Esophagus squamous epithelium (tissue), 5 donors: ENCODE results near the gene PRMT5. TPM values are rescaled to one million over a fixed set of nuclear protein-coding genes. Genes with fewer than 3 reads are reported as not detected.

Source experiments
- DNase-seq: peaks from one replicate; lab custom pipeline; 2025; lab: John Stamatoyannopoulos, UW
- H3K27ac ChIP-seq, 4 donors: fragments of 200-600 bp; sonication (generic); one replicate each; pipeline ENCODE4 v1.5.1; 2016 to 2019; ENCODE audit warnings: mild to moderate bottlenecking in 1 of 4
- H3K27me3 ChIP-seq, 4 donors: fragments of 200-600 bp; sonication (generic); 1 replicate in 3 of 4; 2 replicates in 1 of 4; pipeline versions ENCODE4 v1.5.1 to v1.6.0; 2017 to 2021; ENCODE audit warnings: antibody characterized with exemption in 1 of 4
- H3K36me3 ChIP-seq, 3 donors: fragments of 200-600 bp; sonication (generic); one replicate each; pipeline ENCODE4 v1.5.1; 2016 to 2019
- H3K4me1 ChIP-seq, 3 donors: fragments of 200-600 bp; sonication (generic); one replicate each; pipeline ENCODE4 v1.5.1; 2017 to 2019
- H3K4me3 ChIP-seq, 4 donors: fragments of 200-600 bp; sonication (generic); 1 replicate in 3 of 4; 2 replicates in 1 of 4; pipeline ENCODE4 v1.5.1; 2016 to 2019; ENCODE audit warnings: mild to moderate bottlenecking in 2 of 4, moderate library complexity in 1 of 4
- H3K9me3 ChIP-seq, 3 donors: fragments of 200-600 bp; sonication (generic); one replicate each; pipeline ENCODE4 v1.5.1; 2016 to 2019
- CTCF ChIP-seq, 6 experiments: fragments of 450-650 bp in 4 of 6; fragments of 200-600 bp in 2 of 6; sonication (generic) in 2 of 6; IDR thresholded peaks; one replicate each; pipeline ENCODE4 v1.5.1; 2016 to 2019; ENCODE audit warnings: antibody characterized with exemption in 6 of 6, mild to moderate bottlenecking in 4 of 6, moderate library complexity in 4 of 6
- POLR2A ChIP-seq, 4 donors: fragments of 450-650 bp; IDR thresholded peaks; one replicate each; pipeline ENCODE4 v1.6.1; 2017; ENCODE audit warnings: antibody characterized with exemption in 4 of 4, mild to moderate bottlenecking in 4 of 4, moderate library complexity in 3 of 4
- WGBS, 2 donors: methylation state at CpG; one replicate each; pipeline ENCODE4 v1.1.5; 2018; 5-methylcytosine and 5-hydroxymethylcytosine counted together
- intact Hi-C: fragments of 100-400 bp; cut with DNase I; formaldehyde crosslinking; loops from one replicate; pipeline ENCODE4 v1.15.0; 2022
- total RNA-seq, 4 donors: library from RNA; depleted of rRNA; stranded (reverse); fragments of >200 nt; gene quantifications; one replicate each; pipeline ENCODE4 v1.1.0, GENCODE V29; 2016
- donor health status: DM: yes; HTN: yes; CAD: no.

Gene PRMT5
- total RNA-seq, 4 donors from 2014 or later, result 36.5 to 75.0 (median 66.1) TPM

GRCh38 chr14:22882529-22883172 is 46.5 kb downstream of the PRMT5 start:
- no peak overlapping the region for H3K27ac ChIP-seq
- DNase-seq, result no peak
- intact Hi-C loops, result no loop called here

GRCh38 chr14:22882064-22882463 is 47.1 kb downstream of the PRMT5 start:
- 29 to 34% methylated on average over 7 of the region's 7 CpGs for whole genome bisulfite sequencing, 2 donors
- TF ChIP-seq CTCF (IDR thresholded peaks at IDR 0.05) (no peak), POLR2A (IDR thresholded peaks at IDR 0.05) (no peak)
- no peak overlapping the region for H3K4me3 ChIP-seq
- H3K27me3 ChIP-seq, result no peaks in the 10 kb centered on the region
- no peak overlapping the region for H3K27ac ChIP-seq
- no peak for DNase-seq
- no peaks in the 10 kb centered on the region for H3K9me3 ChIP-seq
- H3K4me1 ChIP-seq, result peaks cover 5 to 40% (median 9%) of the 10 kb centered on the region in 3 donors
- peaks cover 13 to 31% (median 20%) of the 10 kb centered on the region in 3 donors for H3K36me3 ChIP-seq
- intact Hi-C loops, result no loop called here

More at GRCh38 chr14:22882529-22883172, 46.5 kb downstream of the PRMT5 start:
- WGBS, 2 donors, result 16 to 28% methylated on average over 4 to 5 of the region's 6 CpGs
- TF ChIP-seq POLR2A (IDR thresholded peaks at IDR 0.05) (no peak), CTCF (IDR thresholded peaks at IDR 0.05) (no peak)
- no peak overlapping the region for H3K4me3 ChIP-seq
- peaks cover 7 to 25% (median 14%) of the 10 kb centered on the region in 3 donors for H3K36me3 ChIP-seq
- no peaks in the 10 kb centered on the region for H3K27me3 ChIP-seq
- H3K4me1 ChIP-seq, result peaks cover 6 to 46% (median 10%) of the 10 kb centered on the region in 3 donors
- H3K9me3 ChIP-seq, result no peaks in the 10 kb centered on the region

- Histone ChIP-seq H3K36me3 (peaks cover 39 to 66% (median 53%) of the 10 kb centered on the region in 3 donors), H3K27ac (no peak overlapping the region), H3K4me1 (peaks cover under 1 to 53% (median 13%) of the 10 kb centered on the region in 3 donors), H3K4me3 (no peak overlapping the region), H3K27me3 (no peaks in the 10 kb centered on the region), H3K9me3 (no peaks in the 10 kb centered on the region)
- WGBS, 2 donors, result 77 to 79% methylated on average over 7 of the region's 8 CpGs
- DNase-seq, result no peak
- intact Hi-C loops, result no loop called here
- TF ChIP-seq POLR2A (IDR thresholded peaks at IDR 0.05), result no peak
- no peak for TF ChIP-seq CTCF (IDR thresholded peaks at IDR 0.05)
Observed at GRCh38 chr14:22878271-22879246, 50.6 kb downstream of the PRMT5 start.

DNA sequence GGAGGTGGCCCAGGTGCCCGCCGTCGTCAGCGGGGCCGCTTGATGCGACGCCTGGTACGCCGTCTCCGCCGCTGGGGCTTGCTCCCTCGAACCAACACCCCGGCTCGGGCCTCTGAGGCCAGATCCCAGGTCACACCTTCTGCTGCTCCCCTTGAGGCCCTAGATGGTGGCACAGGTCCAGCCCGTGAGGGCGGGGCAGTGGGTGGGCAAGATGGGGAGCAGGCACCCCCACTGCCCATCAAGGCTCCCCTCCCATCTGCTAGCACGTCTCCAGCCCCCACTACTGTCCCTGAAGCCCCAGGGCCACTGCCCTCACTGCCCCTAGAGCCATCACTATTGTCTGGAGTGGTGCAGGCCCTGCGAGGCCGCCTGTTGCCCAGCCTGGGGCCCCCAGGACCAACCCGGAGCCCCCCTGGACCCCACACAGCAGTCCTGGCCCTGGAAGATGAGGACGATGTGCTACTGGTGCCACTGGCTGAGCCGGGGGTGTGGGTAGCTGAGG is 52.1 kb downstream of the PRMT5 start:
- Histone ChIP-seq H3K4me3 (no peak overlapping the region), H3K36me3 (peaks cover 39 to 74% (median 58%) of the 10 kb centered on the region in 3 donors), H3K9me3 (no peaks in the 10 kb centered on the region), H3K27me3 (no peaks in the 10 kb centered on the region), H3K4me1 (peaks cover 8 to 48% (median 19%) of the 10 kb centered on the region in 3 donors), H3K27ac (no peak overlapping the region)
- 92 to 94% methylated on average over 5 to 10 of the region's 22 CpGs for WGBS, 2 donors
- intact Hi-C loops, result no loop called here
- DNase-seq, result no peak
- no peak for TF ChIP-seq POLR2A (IDR thresholded peaks at IDR 0.05)
- TF ChIP-seq CTCF (IDR thresholded peaks at IDR 0.05), result no peak
